ENCODE results near the gene DENND2A.
A peak's percentile ranks its signal among the peaks of the same experiment; 100 is the strongest.

Gene DENND2A

DNA sequence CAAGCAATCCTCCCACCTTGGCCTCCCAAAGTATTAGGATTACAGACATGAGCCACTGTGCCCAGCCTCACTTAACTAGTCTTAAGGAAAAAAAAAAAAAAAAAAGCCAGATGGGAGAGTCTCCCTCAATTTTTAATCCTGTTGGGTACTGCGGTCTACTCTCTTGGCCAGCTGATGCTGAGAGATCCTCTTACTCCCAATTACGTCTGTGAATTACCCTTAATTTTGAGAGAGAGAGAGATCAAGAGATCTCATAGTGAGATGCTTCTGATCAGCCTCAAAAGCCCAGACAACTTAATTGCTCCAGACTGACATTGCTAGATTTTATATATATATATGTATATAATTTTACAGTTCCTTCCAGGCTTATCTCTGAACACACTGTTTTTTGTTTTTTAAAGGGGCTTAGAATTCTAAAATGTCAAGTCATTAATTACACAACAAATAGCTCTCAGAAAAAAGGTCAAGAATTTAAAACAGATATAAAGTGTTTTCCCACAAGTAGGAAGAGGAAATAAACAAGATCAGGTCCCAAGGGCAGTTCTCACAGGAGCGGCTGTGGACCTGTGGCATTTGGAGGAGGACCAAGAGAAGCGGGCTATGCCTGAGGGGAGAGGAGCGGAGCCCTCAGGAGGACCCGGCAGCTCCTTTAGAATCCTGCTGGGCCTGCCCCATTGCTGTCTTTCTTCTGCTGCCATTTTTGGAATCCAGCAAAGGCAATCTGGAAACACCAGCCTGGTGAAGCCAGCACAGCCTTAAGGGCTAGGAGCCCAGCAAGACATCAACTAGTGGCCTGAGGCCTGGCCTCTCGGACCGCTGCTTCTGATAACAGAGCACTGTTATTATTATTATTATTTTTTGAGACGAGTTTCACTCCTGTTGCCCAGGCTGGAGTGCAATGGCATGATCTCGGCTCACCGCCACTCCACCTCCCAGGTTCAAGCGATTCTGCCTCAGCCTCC is 30.1 kb downstream of the DENND2A start:
- DNase-seq (ENCODE audit: low read depth), result no peak
- H3K4me1 ChIP-seq (ENCODE audit: control insufficient read depth, insufficient read depth, low read length), result peaks cover 34% of the 10 kb centered on the region
- no peak overlapping the region for H3K4me3 ChIP-seq (ENCODE audit: low read length)
- H3K9ac ChIP-seq (ENCODE audit: low read length), result no peak overlapping the region
- H3K9me3 ChIP-seq (ENCODE audit: control insufficient read depth, low read length), result no peaks in the 10 kb centered on the region
- no peaks in the 10 kb centered on the region for H3K36me3 ChIP-seq (ENCODE audit: control insufficient read depth, insufficient read depth, low read length, severe bottlenecking)
- H3K27me3 ChIP-seq (replicated peaks; ENCODE audit: control insufficient read depth, insufficient read depth, low read length), result no peaks in the 10 kb centered on the region

DNA sequence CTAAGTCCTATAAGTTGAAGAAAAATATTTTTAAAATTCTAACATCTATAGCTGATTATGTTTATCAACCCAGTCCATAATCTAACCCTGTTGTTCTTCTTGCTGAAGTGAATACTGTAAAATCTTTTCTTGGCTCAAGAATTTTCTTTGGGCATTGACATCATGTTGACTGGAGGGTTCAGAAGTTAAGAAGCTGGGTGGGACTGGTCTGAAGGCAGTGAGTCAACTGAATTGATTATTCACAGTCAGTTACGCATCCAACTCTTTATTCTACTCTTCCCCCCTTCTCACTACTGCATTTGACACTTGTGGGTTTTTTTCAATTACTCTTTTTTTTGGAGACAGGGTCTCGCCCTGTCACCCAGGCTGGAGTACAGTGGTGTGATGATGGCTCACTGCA is 31.0 kb downstream of the DENND2A start:
- peak; percentile 40 for DNase-seq (ENCODE audit: low read depth)
- peaks cover 42% of the 10 kb centered on the region for H3K4me1 ChIP-seq (ENCODE audit: control insufficient read depth, insufficient read depth, low read length)
- H3K36me3 ChIP-seq (ENCODE audit: control insufficient read depth, insufficient read depth, low read length, severe bottlenecking), result no peaks in the 10 kb centered on the region
- H3K9ac ChIP-seq (ENCODE audit: low read length), result no peak overlapping the region
- H3K4me3 ChIP-seq (ENCODE audit: low read length), result no peak overlapping the region
- no peaks in the 10 kb centered on the region for H3K9me3 ChIP-seq (ENCODE audit: control insufficient read depth, low read length)
- H3K27me3 ChIP-seq (replicated peaks; ENCODE audit: control insufficient read depth, insufficient read depth, low read length), result no peaks in the 10 kb centered on the region

DNA sequence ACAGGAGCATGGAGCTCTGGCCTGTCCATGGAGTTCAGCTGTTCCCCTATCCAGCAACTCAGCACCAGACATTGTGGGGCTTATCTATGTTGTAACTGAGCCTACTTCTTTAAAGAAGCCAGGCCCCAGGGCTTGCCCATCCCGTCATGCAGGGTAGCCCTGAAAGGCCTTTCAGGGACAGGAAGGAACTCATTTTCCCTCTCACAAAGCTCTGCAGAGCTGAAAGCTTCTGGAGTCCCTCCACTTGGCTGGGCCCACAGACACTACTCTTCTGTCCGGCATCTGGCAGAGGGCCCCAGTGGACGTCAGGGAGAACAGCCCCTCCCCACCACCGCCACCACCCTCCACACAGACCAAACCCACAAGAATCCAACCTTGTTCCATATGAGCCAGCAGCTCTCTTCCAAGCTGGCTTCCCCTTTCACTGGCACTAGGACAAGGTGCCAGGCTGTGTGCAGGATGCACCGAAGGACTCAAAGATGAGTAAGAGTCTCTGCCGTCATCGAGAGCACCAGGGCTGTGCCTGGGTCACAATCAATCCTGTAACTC is 33.1 kb downstream of the DENND2A start:
- peak; percentile 26 for DNase-seq (ENCODE audit: low read depth)
- H3K9me3 ChIP-seq (ENCODE audit: control insufficient read depth, low read length), result no peaks in the 10 kb centered on the region
- H3K36me3 ChIP-seq (ENCODE audit: control insufficient read depth, insufficient read depth, low read length, severe bottlenecking), result no peaks in the 10 kb centered on the region

DNA sequence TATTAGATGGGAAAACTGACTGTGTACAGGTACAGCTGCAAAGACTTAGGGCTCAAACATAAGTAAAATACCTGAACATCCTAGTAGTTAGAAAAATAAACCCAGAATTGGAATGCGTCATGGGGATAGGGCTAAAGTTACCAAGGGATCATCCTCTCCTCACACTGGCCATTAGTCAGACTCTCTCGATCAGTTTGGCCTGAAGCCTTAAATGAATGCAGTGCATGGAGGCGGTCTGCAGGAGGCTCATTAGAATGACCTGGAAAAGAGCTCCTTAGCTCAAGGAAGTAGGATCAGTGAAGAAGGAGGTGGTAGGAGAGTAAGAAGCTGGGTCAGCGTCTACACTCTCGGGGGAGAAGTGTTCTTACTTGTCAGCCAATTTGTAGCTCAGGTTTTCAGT is 35.3 kb downstream of the DENND2A start:
- Histone ChIP-seq H3K4me1 (ENCODE audit: control insufficient read depth, insufficient read depth, low read length) (peaks cover 40% of the 10 kb centered on the region), H3K9me3 (ENCODE audit: control insufficient read depth, low read length) (no peaks in the 10 kb centered on the region), H3K4me3 (ENCODE audit: low read length) (no peak overlapping the region), H3K9ac (ENCODE audit: low read length) (no peak overlapping the region), H3K27me3 (replicated peaks; ENCODE audit: control insufficient read depth, insufficient read depth, low read length) (no peaks in the 10 kb centered on the region), H3K36me3 (ENCODE audit: control insufficient read depth, insufficient read depth, low read length, severe bottlenecking) (no peaks in the 10 kb centered on the region)
- DNase-seq (ENCODE audit: low read depth), result peak; percentile 44

More for the DNA sequence above, 33.1 kb downstream of the DENND2A start:
- peaks cover 49% of the 10 kb centered on the region for H3K4me1 ChIP-seq (ENCODE audit: control insufficient read depth, insufficient read depth, low read length)
- no peak overlapping the region for H3K4me3 ChIP-seq (ENCODE audit: low read length)
- H3K27me3 ChIP-seq (replicated peaks; ENCODE audit: control insufficient read depth, insufficient read depth, low read length), result no peaks in the 10 kb centered on the region
- H3K9ac ChIP-seq (ENCODE audit: low read length), result no peak overlapping the region

DNA sequence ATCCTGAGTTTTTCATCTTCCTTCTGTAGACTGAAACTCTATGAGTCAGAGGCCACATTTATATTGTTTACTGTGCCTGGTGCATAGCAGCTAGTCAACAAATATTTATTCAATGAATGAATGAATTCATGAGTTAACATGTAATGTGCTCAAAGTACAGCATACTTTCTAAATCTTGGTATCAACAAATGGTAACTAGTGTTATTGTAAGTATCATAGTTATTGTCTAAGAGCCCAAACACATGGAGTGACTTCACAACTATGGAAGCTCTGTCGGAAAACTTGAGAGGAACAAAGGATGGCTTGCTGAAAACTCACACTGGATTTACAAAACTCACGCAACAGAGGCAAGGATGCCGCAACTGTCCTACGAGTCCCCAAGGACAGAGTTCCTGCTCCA is 35.9 kb downstream of the DENND2A start:
- peak; percentile 59 for DNase-seq (ENCODE audit: low read depth)
- Histone ChIP-seq H3K9me3 (ENCODE audit: control insufficient read depth, low read length) (no peaks in the 10 kb centered on the region), H3K4me3 (ENCODE audit: low read length) (no peak overlapping the region), H3K27me3 (replicated peaks; ENCODE audit: control insufficient read depth, insufficient read depth, low read length) (no peaks in the 10 kb centered on the region), H3K4me1 (ENCODE audit: control insufficient read depth, insufficient read depth, low read length) (peaks cover 36% of the 10 kb centered on the region), H3K36me3 (ENCODE audit: control insufficient read depth, insufficient read depth, low read length, severe bottlenecking) (no peaks in the 10 kb centered on the region), H3K9ac (ENCODE audit: low read length) (no peak overlapping the region)

DNA sequence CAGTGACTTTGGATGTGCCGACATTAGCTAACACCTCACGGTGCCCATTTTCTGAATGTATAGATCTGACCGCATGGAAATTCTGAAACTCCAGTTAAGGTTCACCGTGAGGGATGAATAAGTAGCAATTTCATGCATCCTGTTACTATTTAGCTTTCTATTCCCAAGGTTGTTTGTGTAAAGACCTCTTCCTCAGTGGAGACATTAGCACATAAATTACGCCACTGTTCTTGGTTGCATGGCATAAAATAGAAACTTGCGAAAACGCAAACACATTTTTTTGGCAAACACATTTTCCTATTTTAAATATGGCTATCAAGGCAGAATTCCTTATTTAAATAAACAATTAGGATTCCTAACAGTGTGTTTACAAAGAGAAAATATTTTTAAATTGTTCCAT is 36.5 kb downstream of the DENND2A start:
- Histone ChIP-seq H3K36me3 (ENCODE audit: control insufficient read depth, insufficient read depth, low read length, severe bottlenecking) (no peaks in the 10 kb centered on the region), H3K9me3 (ENCODE audit: control insufficient read depth, low read length) (no peaks in the 10 kb centered on the region), H3K27me3 (replicated peaks; ENCODE audit: control insufficient read depth, insufficient read depth, low read length) (no peaks in the 10 kb centered on the region), H3K4me1 (ENCODE audit: control insufficient read depth, insufficient read depth, low read length) (peaks cover 31% of the 10 kb centered on the region), H3K4me3 (ENCODE audit: low read length) (no peak overlapping the region), H3K9ac (ENCODE audit: low read length) (no peak overlapping the region)
- no peak for DNase-seq (ENCODE audit: low read depth)

DNA sequence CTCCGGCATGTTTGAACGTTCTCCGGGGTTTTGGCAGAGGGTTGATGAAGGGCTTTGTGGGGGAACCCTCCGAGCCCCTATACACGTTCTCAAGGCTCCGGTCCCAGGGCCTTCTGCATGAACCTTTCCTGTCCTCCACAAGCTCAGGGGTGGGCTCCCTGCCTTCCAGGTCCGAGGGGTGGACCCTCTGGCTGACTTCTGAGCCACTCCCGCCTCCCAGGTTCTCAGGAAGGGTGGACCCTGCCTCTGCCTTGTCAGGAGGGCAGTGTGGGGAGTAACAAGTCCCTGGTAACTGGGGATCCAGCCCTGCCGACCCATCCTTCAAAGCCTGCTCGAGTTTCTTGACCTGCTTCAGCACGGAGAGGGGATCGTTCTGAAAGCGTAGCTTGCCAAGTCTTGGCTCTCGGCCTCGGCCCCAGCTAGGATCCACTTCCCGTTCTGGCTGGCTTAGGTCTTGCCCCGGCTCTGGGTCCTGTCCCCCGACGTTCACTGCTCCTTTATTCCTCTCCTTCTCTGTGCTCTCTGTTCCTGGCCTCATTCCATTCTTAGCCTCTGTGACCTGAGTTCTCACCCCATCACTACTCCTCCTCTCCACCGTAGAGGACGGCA is 38.9 kb downstream of the DENND2A start:
- Histone ChIP-seq H3K9me3 (ENCODE audit: control insufficient read depth, low read length) (no peaks in the 10 kb centered on the region), H3K4me1 (ENCODE audit: control insufficient read depth, insufficient read depth, low read length) (peaks cover 28% of the 10 kb centered on the region), H3K36me3 (ENCODE audit: control insufficient read depth, insufficient read depth, low read length, severe bottlenecking) (no peaks in the 10 kb centered on the region), H3K4me3 (ENCODE audit: low read length) (no peak overlapping the region), H3K9ac (ENCODE audit: low read length) (no peak overlapping the region), H3K27me3 (replicated peaks; ENCODE audit: control insufficient read depth, insufficient read depth, low read length) (no peaks in the 10 kb centered on the region)
- no peak for DNase-seq (ENCODE audit: low read depth)

DNA sequence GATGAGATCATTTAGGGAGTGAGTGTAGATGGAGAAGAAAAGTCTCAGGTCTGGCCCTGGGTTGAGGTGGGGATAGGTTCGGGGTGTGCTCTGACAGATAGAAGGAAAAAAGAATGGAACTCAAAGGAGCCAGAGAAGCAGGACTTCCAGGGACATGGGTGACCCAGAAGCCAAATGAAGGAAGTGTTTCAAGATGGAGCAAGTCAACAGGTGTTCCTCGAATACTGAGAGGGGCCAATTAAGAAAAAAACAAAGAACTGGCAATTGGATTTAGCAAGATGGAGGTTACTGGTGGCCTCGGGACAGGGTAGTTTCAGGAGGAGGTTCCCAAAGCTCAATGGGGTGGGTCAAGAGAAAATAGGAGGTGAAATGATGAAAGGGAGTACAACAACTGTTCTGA is 40.3 kb downstream of the DENND2A start:
- Histone ChIP-seq H3K36me3 (ENCODE audit: control insufficient read depth, insufficient read depth, low read length, severe bottlenecking) (no peaks in the 10 kb centered on the region), H3K4me1 (ENCODE audit: control insufficient read depth, insufficient read depth, low read length) (peaks cover 31% of the 10 kb centered on the region), H3K4me3 (ENCODE audit: low read length) (no peak overlapping the region), H3K9me3 (ENCODE audit: control insufficient read depth, low read length) (no peaks in the 10 kb centered on the region), H3K9ac (ENCODE audit: low read length) (no peak overlapping the region), H3K27me3 (replicated peaks; ENCODE audit: control insufficient read depth, insufficient read depth, low read length) (no peaks in the 10 kb centered on the region)
- DNase-seq (ENCODE audit: low read depth), result no peak

DNA sequence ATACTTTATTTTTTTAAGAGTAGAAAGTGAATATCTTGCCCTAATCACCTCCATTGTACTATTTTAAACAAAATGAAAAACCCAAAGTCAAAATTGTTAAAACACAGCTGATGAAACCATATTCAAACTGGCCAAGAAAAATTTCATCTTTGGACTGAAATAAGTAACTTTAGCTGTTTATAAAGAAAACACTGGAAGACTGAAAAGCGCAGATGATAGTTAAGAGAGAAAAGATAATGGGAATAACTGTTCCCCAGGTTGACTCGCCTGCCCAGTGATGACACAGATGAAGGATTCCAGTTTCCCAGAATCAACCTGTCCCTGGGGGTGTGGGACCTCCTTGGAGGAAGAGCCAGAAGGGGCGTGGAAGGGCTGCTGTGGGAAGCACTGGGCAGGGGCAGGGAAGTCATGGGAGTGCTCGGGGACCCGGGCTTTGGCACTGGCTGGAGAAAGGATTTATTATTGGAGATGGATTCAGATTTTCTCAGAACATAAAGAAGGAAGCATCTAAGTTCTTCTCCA is 43.1 kb downstream of the DENND2A start:
- H3K9ac ChIP-seq (ENCODE audit: low read length), result peak overlapping the region; percentile 11
- no peaks in the 10 kb centered on the region for H3K27me3 ChIP-seq (replicated peaks; ENCODE audit: control insufficient read depth, insufficient read depth, low read length)
- DNase-seq (ENCODE audit: low read depth), result no peak
- H3K9me3 ChIP-seq (ENCODE audit: control insufficient read depth, low read length), result no peaks in the 10 kb centered on the region
- H3K36me3 ChIP-seq (ENCODE audit: control insufficient read depth, insufficient read depth, low read length, severe bottlenecking), result no peaks in the 10 kb centered on the region
- peaks cover 17% of the 10 kb centered on the region for H3K4me1 ChIP-seq (ENCODE audit: control insufficient read depth, insufficient read depth, low read length)
- H3K4me3 ChIP-seq (ENCODE audit: low read length), result peak overlapping the region; percentile 7

DNA sequence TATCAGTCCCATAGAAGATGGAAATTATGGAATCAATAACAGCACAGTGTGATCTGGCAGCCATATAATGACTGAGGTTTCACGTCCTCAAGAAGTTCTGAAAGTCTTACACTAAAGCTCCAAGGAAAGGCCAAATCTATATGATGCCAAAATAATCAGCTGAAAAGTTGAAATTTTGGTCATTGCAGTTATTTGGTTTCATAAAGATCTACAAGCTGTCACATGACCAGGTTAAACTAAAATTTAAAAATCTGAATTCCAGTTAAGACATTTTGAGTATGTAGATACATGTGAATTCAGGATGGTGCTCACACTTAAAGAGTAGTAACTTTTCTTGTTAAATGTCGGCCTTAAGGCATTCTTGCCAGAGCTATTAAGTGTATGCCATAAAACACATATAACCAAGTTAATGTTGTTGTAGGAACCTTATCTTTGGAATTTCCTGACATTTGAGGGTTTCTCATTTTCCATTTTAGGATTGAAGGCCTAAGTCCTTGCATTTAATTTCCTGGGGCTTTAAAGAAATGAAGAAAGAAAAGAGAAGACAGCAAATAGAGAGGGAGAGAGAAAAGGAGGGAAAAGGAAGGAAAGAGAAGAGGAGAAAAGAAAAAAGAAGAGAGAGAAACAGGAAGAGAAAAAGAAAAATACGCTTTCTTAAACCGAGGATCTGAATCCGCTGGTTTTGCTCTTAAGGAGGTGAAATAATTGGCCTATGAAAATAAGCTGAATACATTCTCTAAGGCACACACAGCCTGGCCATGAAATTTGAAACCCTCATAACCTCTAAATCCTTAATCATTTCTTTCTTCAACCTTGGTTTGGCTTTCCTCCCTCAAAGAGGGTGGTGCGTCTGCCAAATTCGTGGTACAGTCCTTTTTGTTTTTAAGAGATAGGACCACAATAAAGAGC is 43.8 kb downstream of the DENND2A start:
- H3K36me3 ChIP-seq (ENCODE audit: control insufficient read depth, insufficient read depth, low read length, severe bottlenecking), result no peaks in the 10 kb centered on the region

More for the DNA sequence above, 43.8 kb downstream of the DENND2A start:
- Histone ChIP-seq H3K27me3 (replicated peaks; ENCODE audit: control insufficient read depth, insufficient read depth, low read length) (no peaks in the 10 kb centered on the region), H3K4me3 (ENCODE audit: low read length) (peak overlapping the region; percentile 7), H3K9ac (ENCODE audit: low read length) (peak overlapping the region; percentile 31), H3K9me3 (ENCODE audit: control insufficient read depth, low read length) (no peaks in the 10 kb centered on the region), H3K4me1 (ENCODE audit: control insufficient read depth, insufficient read depth, low read length) (peaks cover 17% of the 10 kb centered on the region)
- peak; percentile 46 for DNase-seq (ENCODE audit: low read depth)

All from adipocyte (in vitro differentiated cells).